H9 (cell line): ENCODE data around the gene PLXNA4. TPM values are rescaled to one million over a fixed set of nuclear protein-coding genes. Genes with fewer than 3 reads are reported as not detected.

ENCODE experiments used
- DNase-seq: peaks from one replicate; pipeline ENCODE4 v3.0.0-alpha.2; 2017
- H2AFZ ChIP-seq: one replicate; pipeline ENCODE4 v1.6.1; 2013; ENCODE audit warnings: mild to moderate bottlenecking, low read length, control low read depth, moderate library complexity
- H2AK5ac ChIP-seq: 2 replicates; pipeline ENCODE4 v1.6.1; 2013; ENCODE audit warnings: low read length, control low read depth, mixed read lengths; ENCODE audit not compliant: insufficient read length
- H2BK120ac ChIP-seq: one replicate; pipeline ENCODE4 v1.6.1; 2013; ENCODE audit warnings: low read depth, mild to moderate bottlenecking, low read length, control low read depth, inconsistent platforms; ENCODE audit not compliant: poor library complexity, severe bottlenecking
- H2BK12ac ChIP-seq: 2 replicates; pipeline ENCODE4 v1.6.1; 2013; ENCODE audit warnings: low read length, control low read depth, mixed read lengths, low read depth; ENCODE audit not compliant: insufficient read length
- H2BK15ac ChIP-seq: 2 replicates; pipeline ENCODE4 v1.6.1; 2013; ENCODE audit warnings: low read depth, low read length, control low read depth
- H2BK20ac ChIP-seq: one replicate; pipeline ENCODE4 v1.6.1; 2013; ENCODE audit warnings: low read depth, mild to moderate bottlenecking, low read length, control low read depth, inconsistent platforms; ENCODE audit not compliant: poor library complexity, severe bottlenecking
- H2BK5ac ChIP-seq: 2 replicates; pipeline ENCODE4 v1.6.1; 2013; ENCODE audit warnings: low read length, control low read depth, mixed read lengths; ENCODE audit not compliant: insufficient read length
- H3K14ac ChIP-seq: 2 replicates; pipeline ENCODE4 v1.6.1; 2013; ENCODE audit warnings: low read length, control low read depth; ENCODE audit not compliant: insufficient read depth
- H3K18ac ChIP-seq: 2 replicates; pipeline ENCODE4 v1.6.1; 2013; ENCODE audit warnings: low read depth, mild to moderate bottlenecking, mixed read lengths, low read length, control low read depth; ENCODE audit not compliant: insufficient read length
- H3K23ac ChIP-seq: 2 replicates; pipeline ENCODE4 v1.6.1; 2013; ENCODE audit warnings: low read length, control low read depth, mixed read lengths, low read depth; ENCODE audit not compliant: insufficient read length
- H3K23me2 ChIP-seq: 2 replicates; pipeline ENCODE4 v1.6.1; 2013; ENCODE audit warnings: low read depth, mild to moderate bottlenecking, mixed read lengths, low read length, control low read depth; ENCODE audit not compliant: insufficient read length, poor library complexity, severe bottlenecking
- H3K27ac ChIP-seq: 2 replicates; pipeline ENCODE4 v1.5.1; 2013; ENCODE audit warnings: low read length, control low read depth, mixed read lengths, low read depth; ENCODE audit not compliant: insufficient read length
- H3K27me3 ChIP-seq: 2 replicates; pipeline ENCODE4 v1.6.1; 2013; ENCODE audit warnings: low read length, control low read depth, inconsistent platforms; ENCODE audit not compliant: insufficient read depth
- H3K4ac ChIP-seq: 2 replicates; pipeline ENCODE4 v1.6.1; 2013; ENCODE audit warnings: low read depth, mild to moderate bottlenecking, control low read depth, inconsistent platforms, low read length, moderate library complexity
- H3K4me1 ChIP-seq: 2 replicates; pipeline ENCODE4 v1.6.1; 2013; ENCODE audit warnings: low read length, control low read depth, inconsistent platforms; ENCODE audit not compliant: insufficient read depth
- H3K4me2 ChIP-seq: 2 replicates; pipeline ENCODE4 v1.6.1; 2013; ENCODE audit warnings: low read length, control low read depth, mixed read lengths; ENCODE audit not compliant: insufficient read length, insufficient read depth
- H3K56ac ChIP-seq: 2 replicates; pipeline ENCODE4 v1.6.1; 2013; ENCODE audit warnings: low read depth, mild to moderate bottlenecking, mixed read lengths, low read length, control low read depth; ENCODE audit not compliant: insufficient read length
- H3K79me1 ChIP-seq: 2 replicates; pipeline ENCODE4 v1.6.1; 2013; ENCODE audit warnings: low read depth, mild to moderate bottlenecking, moderate library complexity, low read length, control low read depth, inconsistent platforms; ENCODE audit not compliant: insufficient read depth, poor library complexity, severe bottlenecking
- H3K79me2 ChIP-seq: 2 replicates; pipeline ENCODE4 v1.6.1; 2013; ENCODE audit warnings: low read length, control low read depth, inconsistent platforms; ENCODE audit not compliant: insufficient read depth
- H3K9ac ChIP-seq: 2 replicates; pipeline ENCODE4 v1.6.1; 2013; ENCODE audit warnings: low read length, control low read depth, mixed read lengths; ENCODE audit not compliant: insufficient read length; ENCODE audit errors: extremely low read depth
- H3K9me3 ChIP-seq: one replicate; pipeline ENCODE4 v1.6.1; 2013; ENCODE audit warnings: low read depth, low read length, inconsistent platforms; ENCODE audit not compliant: control insufficient read depth
- H3T11ph ChIP-seq: one replicate; pipeline ENCODE4 v1.6.1; 2013; ENCODE audit warnings: mild to moderate bottlenecking, low read length, control low read depth, inconsistent platforms
- H4K20me1 ChIP-seq: one replicate; pipeline ENCODE4 v1.6.1; 2013; ENCODE audit not compliant: control insufficient read depth, insufficient read length, insufficient read depth
- H4K5ac ChIP-seq: 2 replicates; pipeline ENCODE4 v1.6.1; 2013; ENCODE audit warnings: low read depth, mild to moderate bottlenecking, mixed read lengths, low read length, control low read depth; ENCODE audit not compliant: insufficient read length
- H4K8ac ChIP-seq: replicated peaks from 2 replicates; pipeline ENCODE4 v1.6.1; 2013; ENCODE audit warnings: low read length, control low read depth, mixed read lengths, low read depth; ENCODE audit not compliant: insufficient read length
- H4K91ac ChIP-seq: 2 replicates; pipeline ENCODE4 v1.6.1; 2013; ENCODE audit warnings: low read depth, mild to moderate bottlenecking, moderate library complexity, mixed read lengths, low read length, control low read depth; ENCODE audit not compliant: insufficient read length
- H3K27ac Mint-ChIP-seq, 3 experiments: 2 replicates in 2 of 3; 3 replicates in 1 of 3; pipeline ENCODE4 v1.8.0; 2020 to 2021; ENCODE audit warnings: mixed read lengths in 3 of 3, mild to moderate bottlenecking in 1 of 3, moderate library complexity in 1 of 3
- H3K27me3 Mint-ChIP-seq: 2 replicates; pipeline ENCODE4 v1.8.0; 2021; ENCODE audit warnings: low read depth, mild to moderate bottlenecking, moderate library complexity, mixed read lengths
- H3K36me3 Mint-ChIP-seq, 3 experiments: 2 replicates in 2 of 3; 3 replicates in 1 of 3; pipeline ENCODE4 v1.8.0; 2020 to 2021; ENCODE audit warnings: low read depth in 3 of 3, mixed read lengths in 3 of 3; ENCODE audit not compliant: insufficient read depth in 1 of 3
- H3K4me1 Mint-ChIP-seq, 2 experiments: 2 replicates each; pipeline ENCODE4 v1.8.0; 2020; ENCODE audit warnings: mixed read lengths in 2 of 2
- H3K4me3 Mint-ChIP-seq, 2 experiments: 2 replicates in 1 of 2; 3 replicates in 1 of 2; pipeline ENCODE4 v1.8.0; 2020 to 2021; ENCODE audit warnings: mild to moderate bottlenecking in 2 of 2, mixed read lengths in 2 of 2, moderate library complexity in 1 of 2
- H3K9me3 Mint-ChIP-seq, 2 experiments: 2 replicates in 1 of 2; 3 replicates in 1 of 2; pipeline ENCODE4 v1.8.0; 2020; ENCODE audit warnings: mild to moderate bottlenecking in 2 of 2, mixed read lengths in 2 of 2, moderate library complexity in 1 of 2
- CTCF ChIP-seq: fragments of 200-600 bp; sonication (generic); conservative IDR thresholded peaks from 3 replicates; pipeline ENCODE4 v1.8.0; 2021; ENCODE audit warnings: antibody characterized with exemption, mild to moderate bottlenecking
- WGBS: extraction: QIAGEN DNeasy Blood & Tissue Kit; methylation state at CpG from one replicate; pipeline ENCODE4 v1.1.7; 2013; ENCODE audit warnings: missing lambda C conversion rate, low lambda C conversion rate, mixed read lengths; ENCODE audit not compliant: insufficient read length; ENCODE audit errors: extremely low coverage; 5-methylcytosine and 5-hydroxymethylcytosine counted together
- total RNA-seq: library from RNA; stranded (reverse); gene quantifications from 2 replicates; pipeline ENCODE4 v1.2.1, GENCODE V29; 2021

The PLXNA4 gene
- total RNA-seq, 1 experiment from 2014 or later: 0.35 TPM

- no peak for TF ChIP-seq CTCF
- H3K36me3 Mint-ChIP-seq: no peaks in the 10 kb centered on the region
- Histone ChIP-seq H3K18ac (no peak overlapping the region), H3K23ac (no peak overlapping the region), H3K14ac (no peak overlapping the region), H3K23me2 (no peaks in the 10 kb centered on the region), H3K4me1 (peaks cover 5% of the 10 kb centered on the region; the same call in 1 of the 2 replicates), H2BK12ac (no peak overlapping the region), H3K27me3 (no peaks in the 10 kb centered on the region), H3K79me2 (no peaks in the 10 kb centered on the region), H2BK5ac (no peak overlapping the region), H3K79me1 (no peaks in the 10 kb centered on the region), H4K8ac (no peak overlapping the region), H4K20me1 (no peaks in the 10 kb centered on the region), H3K4me2 (no peak overlapping the region), H3K9ac (no peak overlapping the region), H3K27ac (no peak overlapping the region), H2BK20ac (no peak overlapping the region), H3K56ac (no peak overlapping the region), H3K9me3 (no peaks in the 10 kb centered on the region), H2AFZ (no peak overlapping the region), H2BK15ac (no peak overlapping the region), H2BK120ac (no peak overlapping the region), H4K91ac (no peak overlapping the region), H3K4ac (no peak overlapping the region), H2AK5ac (no peak overlapping the region), H4K5ac (no peak overlapping the region), H3T11ph (no peak overlapping the region)
- no CpG with 5 or more reads among the region's 4 CpGs for WGBS
- H3K4me3 Mint-ChIP-seq: no peak overlapping the region
- peak overlapping the region in 2 of 3 experiments; percentile 27 to 98; a peak in 4 of 7 replicates for H3K27ac Mint-ChIP-seq
- H3K27me3 Mint-ChIP-seq: no peaks in the 10 kb centered on the region
- no peaks in the 10 kb centered on the region for H3K9me3 Mint-ChIP-seq
- peaks cover 33 to 35% of the 10 kb centered on the region in 2 experiments for H3K4me1 Mint-ChIP-seq
- peak; percentile 20 for DNase-seq
Observed at GRCh38 chr7:132108563-132108962, 467.7 kb downstream of the PLXNA4 start.
